Activated T-cell treated with anti-CD3 and anti-CD28 coated beads, Interleukin-2, amount 50 U/mL, for 24 hours (primary cell): ENCODE results near the gene LMAN2.
"Not testable (repeated sequence)": the region's sequence is repeated elsewhere in the genome, so short reads cannot be mapped to it uniquely, and the experiment has no call there.

Experiments used
- DNase-seq: peaks from one replicate; pipeline ENCODE4 v3.0.0-alpha.2; 2020
- H3K27ac Mint-ChIP-seq: 2 replicates; pipeline ENCODE4 v1.8.0; 2020; ENCODE audit warnings: mild to moderate bottlenecking, mixed read lengths
- H3K27me3 Mint-ChIP-seq: 2 replicates; pipeline ENCODE4 v1.8.0; 2020; ENCODE audit warnings: mixed read lengths
- H3K36me3 Mint-ChIP-seq: 2 replicates; pipeline ENCODE4 v1.8.0; 2020; ENCODE audit warnings: low read depth, mixed read lengths
- H3K4me1 Mint-ChIP-seq: 2 replicates; pipeline ENCODE4 v1.8.0; 2020; ENCODE audit warnings: low read depth, mixed read lengths
- H3K4me3 Mint-ChIP-seq: 2 replicates; pipeline ENCODE4 v1.8.0; 2020; ENCODE audit warnings: mild to moderate bottlenecking, moderate library complexity, mixed read lengths
- H3K9me3 Mint-ChIP-seq: 2 replicates; pipeline ENCODE4 v1.8.0; 2020; ENCODE audit warnings: mixed read lengths

LMAN2 gene

DNA sequence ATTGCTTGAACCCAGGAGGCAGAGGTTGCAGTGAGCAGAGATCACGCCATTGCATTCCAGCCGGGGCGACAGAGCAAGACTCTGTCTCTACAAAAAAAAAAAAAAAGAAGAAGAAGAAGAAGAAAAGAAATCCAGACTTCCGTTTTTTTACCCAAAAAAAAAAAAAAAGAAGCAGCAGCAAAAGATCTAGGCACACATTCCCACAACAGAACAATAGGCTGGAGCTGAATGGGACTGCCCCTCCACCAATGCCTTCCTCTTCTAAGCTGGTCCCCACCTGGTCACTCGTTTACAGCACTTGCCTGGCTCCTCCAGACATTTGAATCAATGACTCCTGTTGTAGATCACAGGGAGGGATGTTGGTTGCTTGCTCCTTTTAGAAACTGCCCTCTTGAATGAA, 1.6 kb upstream of the LMAN2 start:
- H3K4me3 Mint-ChIP-seq, result no peak overlapping the region
- H3K36me3 Mint-ChIP-seq, result peaks cover 31% of the 10 kb centered on the region
- H3K4me1 Mint-ChIP-seq, result peaks cover 58% of the 10 kb centered on the region
- no peak overlapping the region for H3K27ac Mint-ChIP-seq
- no peaks in the 10 kb centered on the region for H3K27me3 Mint-ChIP-seq
- DNase-seq, result no peak
- H3K9me3 Mint-ChIP-seq, result peaks cover 8% of the 10 kb centered on the region

DNA sequence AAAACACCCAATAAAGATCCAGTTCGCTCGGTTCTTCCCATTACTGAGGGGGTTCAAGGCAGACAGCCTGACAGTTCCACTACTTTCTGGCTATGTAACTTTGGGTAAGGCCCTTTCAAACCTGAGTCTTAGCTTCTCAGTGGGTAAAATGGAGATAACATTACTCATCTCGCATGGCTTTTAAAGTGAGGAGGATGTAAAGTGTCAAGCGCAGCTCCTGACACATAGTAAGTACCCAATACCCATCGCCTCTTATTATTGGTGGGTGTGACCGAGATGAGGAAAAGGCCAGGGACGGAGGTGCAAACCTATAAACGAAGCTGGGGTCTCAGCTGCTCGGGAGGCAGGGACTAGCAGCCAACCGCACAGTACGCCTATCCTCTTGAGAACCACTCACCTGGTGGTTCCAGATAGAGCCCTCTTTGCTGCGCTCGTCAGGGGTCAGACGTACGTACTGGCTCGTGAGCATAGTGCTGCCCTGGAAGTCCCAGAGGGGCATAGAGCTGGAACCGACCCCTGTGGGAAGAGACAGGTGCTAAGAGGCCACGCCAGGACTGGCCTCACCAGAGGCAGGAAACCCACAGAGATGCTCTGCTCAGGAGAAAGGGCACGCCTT, 584 bp downstream of the LMAN2 start:
- H3K9me3 Mint-ChIP-seq, result peaks cover 8% of the 10 kb centered on the region
- H3K27ac Mint-ChIP-seq, result peak overlapping the region; percentile 100
- peaks cover 60% of the 10 kb centered on the region for H3K4me1 Mint-ChIP-seq
- H3K36me3 Mint-ChIP-seq, result peaks cover 51% of the 10 kb centered on the region
- H3K27me3 Mint-ChIP-seq, result no peaks in the 10 kb centered on the region
- peak overlapping the region; percentile 99 for H3K4me3 Mint-ChIP-seq
- DNase-seq, result no peak

DNA sequence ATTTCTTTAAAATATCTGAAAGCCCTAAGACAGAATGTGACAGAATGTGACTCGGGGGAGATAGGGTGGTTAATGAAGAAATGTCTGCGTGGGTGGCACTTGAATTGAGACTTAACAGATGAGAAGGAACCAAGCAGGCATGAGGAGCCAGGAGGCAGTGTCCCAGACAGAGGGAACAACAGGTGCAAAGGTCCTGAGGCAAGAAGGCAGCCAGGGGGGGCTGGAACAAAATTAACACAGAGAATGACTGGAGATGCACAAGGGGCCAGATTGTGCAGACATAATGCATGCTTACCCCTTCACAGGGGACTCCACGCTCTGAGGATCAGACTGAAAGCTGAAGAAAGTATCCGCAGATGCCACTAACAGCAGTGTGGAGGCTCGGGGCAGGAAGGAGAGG, 1.7 kb downstream of the LMAN2 start:
- Mint-ChIP-seq H3K9me3 (no peaks in the 10 kb centered on the region), H3K4me1 (peaks cover 53% of the 10 kb centered on the region)

GRCh38 chr5:177349362-177349647, 2.2 kb downstream of the LMAN2 start:
- Mint-ChIP-seq H3K27me3 (no peaks in the 10 kb centered on the region), H3K27ac (peak overlapping the region; percentile 100), H3K4me1 (peaks cover 48% of the 10 kb centered on the region), H3K4me3 (peak overlapping the region; percentile 99), H3K9me3 (no peaks in the 10 kb centered on the region), H3K36me3 (peaks cover 58% of the 10 kb centered on the region)
- no peak for DNase-seq

More for the DNA sequence above, 1.7 kb downstream of the LMAN2 start:
- no peak for DNase-seq
- peak overlapping the region; percentile 99 for H3K4me3 Mint-ChIP-seq
- H3K27ac Mint-ChIP-seq, result peak overlapping the region; percentile 100
- H3K27me3 Mint-ChIP-seq, result no peaks in the 10 kb centered on the region
- peaks cover 56% of the 10 kb centered on the region for H3K36me3 Mint-ChIP-seq

DNA sequence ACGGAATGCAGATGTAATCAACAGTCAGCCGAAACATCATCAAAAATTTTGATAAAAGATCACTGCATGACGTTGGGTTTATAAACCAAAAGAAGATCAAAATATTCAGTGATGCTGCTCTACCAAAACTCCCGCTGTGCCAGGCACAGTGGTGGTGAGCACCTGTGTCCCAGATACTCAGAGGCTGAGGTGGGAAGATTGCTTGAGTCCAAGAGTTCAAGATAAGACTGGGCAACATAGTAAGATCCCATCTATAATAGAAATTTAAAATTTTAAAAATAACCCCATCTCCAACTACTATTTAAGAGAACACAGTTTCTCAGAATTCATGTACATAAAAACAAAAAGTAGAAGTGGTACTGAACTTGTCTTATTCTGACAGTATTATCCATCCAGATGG, 3.8 kb downstream of the LMAN2 start:
- Mint-ChIP-seq H3K4me1 (peaks cover 53% of the 10 kb centered on the region), H3K27me3 (no peaks in the 10 kb centered on the region), H3K9me3 (no peaks in the 10 kb centered on the region), H3K36me3 (peaks cover 65% of the 10 kb centered on the region), H3K4me3 (peak overlapping the region; percentile 15), H3K27ac (peak overlapping the region; percentile 73)
- DNase-seq, result no peak

- peak overlapping the region; percentile 73 for H3K27ac Mint-ChIP-seq
- H3K27me3 Mint-ChIP-seq, result no peaks in the 10 kb centered on the region
- H3K4me3 Mint-ChIP-seq, result no peak overlapping the region
- DNase-seq, result no peak
- H3K9me3 Mint-ChIP-seq, result no peaks in the 10 kb centered on the region
- H3K4me1 Mint-ChIP-seq, result peaks cover 49% of the 10 kb centered on the region
- H3K36me3 Mint-ChIP-seq, result peaks cover 71% of the 10 kb centered on the region
These were observed 4.6 kb downstream of the LMAN2 start for GRCh38 chr5:177346820-177347219.

GRCh38 chr5:177344891-177345290, 6.6 kb downstream of the LMAN2 start:
- Mint-ChIP-seq H3K27me3 (no peaks in the 10 kb centered on the region), H3K36me3 (peaks cover 69% of the 10 kb centered on the region), H3K4me3 (no peak overlapping the region), H3K9me3 (no peaks in the 10 kb centered on the region), H3K27ac (no peak overlapping the region), H3K4me1 (peaks cover 43% of the 10 kb centered on the region)
- no peak for DNase-seq

GRCh38 chr5:177343777-177344176, 7.7 kb downstream of the LMAN2 start:
- Mint-ChIP-seq H3K36me3 (peaks cover 70% of the 10 kb centered on the region), H3K27ac (peak overlapping the region; percentile 39), H3K27me3 (no peaks in the 10 kb centered on the region), H3K9me3 (no peaks in the 10 kb centered on the region), H3K4me3 (no peak overlapping the region), H3K4me1 (peaks cover 38% of the 10 kb centered on the region)
- no peak for DNase-seq

DNA sequence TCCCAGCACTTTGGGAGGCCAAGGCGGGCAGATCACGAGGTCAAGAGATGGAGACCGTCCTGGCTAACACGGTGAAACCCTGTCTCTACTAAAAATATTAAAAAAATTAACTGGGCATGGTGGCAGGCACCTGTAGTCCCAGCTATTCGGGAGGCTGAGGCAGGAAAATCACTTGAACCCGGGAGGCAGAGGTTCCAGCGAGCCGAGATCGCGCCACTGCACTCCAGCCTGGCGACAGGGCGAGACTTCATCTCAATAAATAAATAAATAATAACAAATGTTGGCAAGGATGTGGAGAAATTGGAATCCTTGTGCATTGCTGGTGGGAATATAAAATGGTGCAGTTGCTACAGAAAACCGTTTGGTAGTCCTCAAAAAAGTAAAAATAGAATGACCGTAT, 8.5 kb downstream of the LMAN2 start:
- H3K4me3 Mint-ChIP-seq, result not testable (repeated sequence)

DNA sequence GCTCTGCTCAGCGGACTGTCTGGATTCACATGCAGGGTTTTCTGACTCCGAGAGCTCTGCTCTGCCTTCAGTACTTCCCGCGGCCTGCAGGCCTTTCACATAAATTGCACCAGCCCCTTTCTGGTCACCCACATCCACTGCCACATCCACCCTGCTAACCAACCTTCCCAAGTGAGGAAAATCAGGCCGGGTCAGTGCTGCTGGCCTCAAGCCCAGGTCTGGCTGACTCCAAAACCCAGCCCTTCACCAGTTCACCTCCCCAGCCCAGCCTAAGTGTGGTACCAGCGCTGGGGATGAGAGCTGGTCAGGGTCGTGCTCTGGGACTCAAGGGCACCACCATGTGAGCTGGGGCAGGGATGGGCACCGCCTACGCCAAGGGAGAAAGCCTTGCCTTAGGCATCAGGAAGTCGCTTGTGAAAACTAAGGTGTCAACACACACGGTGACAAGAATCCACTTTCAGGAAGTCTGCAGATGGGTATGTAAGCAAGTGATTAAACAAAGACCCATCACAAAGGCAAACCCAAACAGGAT, 12.3 kb downstream of the LMAN2 start:
- Mint-ChIP-seq H3K4me3 (no peak overlapping the region), H3K27me3 (no peaks in the 10 kb centered on the region), H3K9me3 (no peaks in the 10 kb centered on the region), H3K36me3 (peaks cover 81% of the 10 kb centered on the region), H3K27ac (no peak overlapping the region), H3K4me1 (peaks cover 16% of the 10 kb centered on the region)
- no peak for DNase-seq

More for the DNA sequence above, 8.5 kb downstream of the LMAN2 start:
- not testable (repeated sequence) for H3K9me3 Mint-ChIP-seq, H3K27me3 Mint-ChIP-seq, DNase-seq, H3K27ac Mint-ChIP-seq
- peaks cover 38% of the 10 kb centered on the region for H3K4me1 Mint-ChIP-seq
- H3K36me3 Mint-ChIP-seq, result peaks cover 74% of the 10 kb centered on the region

DNA sequence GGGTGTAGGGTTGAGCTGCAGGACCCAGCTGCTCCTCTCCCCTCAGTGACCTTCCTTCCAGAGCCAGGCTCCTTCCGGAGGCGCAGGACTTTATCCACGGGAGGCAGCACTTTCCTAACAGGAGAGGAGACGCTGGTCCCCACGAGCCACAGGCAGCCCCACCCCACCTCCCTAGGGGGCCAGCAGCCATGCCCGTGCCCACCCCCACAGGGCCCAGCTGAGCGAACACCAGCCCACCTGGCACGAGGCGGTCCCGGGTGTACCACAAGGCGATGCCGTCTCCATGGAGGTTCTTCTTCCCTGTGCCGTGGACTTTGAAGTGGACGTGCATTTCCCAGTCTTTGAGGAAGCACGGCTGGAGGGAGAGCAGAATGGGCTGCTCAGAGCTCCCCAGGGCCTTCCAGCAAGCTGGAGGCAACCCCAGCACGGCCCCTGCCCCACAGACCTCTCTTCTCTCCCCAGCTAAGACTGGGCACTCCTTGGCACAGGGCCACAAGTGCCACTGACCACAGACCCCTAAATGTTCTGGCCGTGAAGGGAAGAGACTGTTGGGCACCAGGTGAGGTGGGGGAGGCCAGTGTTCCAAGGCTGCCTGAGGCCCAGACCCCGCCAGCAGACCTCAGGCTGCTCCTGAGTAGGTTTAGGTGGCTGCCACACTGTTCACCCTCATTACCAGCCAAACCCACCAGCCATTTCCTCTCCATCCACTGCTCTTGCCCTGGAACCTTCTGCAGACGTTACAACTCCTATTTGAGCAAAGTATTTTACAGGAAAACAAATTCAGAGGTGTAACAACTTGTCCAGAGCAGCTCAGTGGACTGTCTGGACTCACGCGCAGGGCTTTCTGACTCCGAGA, 13.0 kb downstream of the LMAN2 start:
- Mint-ChIP-seq H3K27ac (no peak overlapping the region), H3K36me3 (peaks cover 85% of the 10 kb centered on the region), H3K27me3 (no peaks in the 10 kb centered on the region), H3K4me3 (no peak overlapping the region), H3K9me3 (no peaks in the 10 kb centered on the region), H3K4me1 (peaks cover 13% of the 10 kb centered on the region)
- DNase-seq, result no peak

- H3K27ac Mint-ChIP-seq, result peak overlapping the region; percentile 35
- peaks cover 89% of the 10 kb centered on the region for H3K36me3 Mint-ChIP-seq
- H3K4me3 Mint-ChIP-seq, result no peak overlapping the region
- H3K9me3 Mint-ChIP-seq, result no peaks in the 10 kb centered on the region
- DNase-seq, result no peak
- peaks cover 11% of the 10 kb centered on the region for H3K4me1 Mint-ChIP-seq
- no peaks in the 10 kb centered on the region for H3K27me3 Mint-ChIP-seq
These were observed 14.6 kb downstream of the LMAN2 start for GRCh38 chr5:177336603-177337494.

DNA sequence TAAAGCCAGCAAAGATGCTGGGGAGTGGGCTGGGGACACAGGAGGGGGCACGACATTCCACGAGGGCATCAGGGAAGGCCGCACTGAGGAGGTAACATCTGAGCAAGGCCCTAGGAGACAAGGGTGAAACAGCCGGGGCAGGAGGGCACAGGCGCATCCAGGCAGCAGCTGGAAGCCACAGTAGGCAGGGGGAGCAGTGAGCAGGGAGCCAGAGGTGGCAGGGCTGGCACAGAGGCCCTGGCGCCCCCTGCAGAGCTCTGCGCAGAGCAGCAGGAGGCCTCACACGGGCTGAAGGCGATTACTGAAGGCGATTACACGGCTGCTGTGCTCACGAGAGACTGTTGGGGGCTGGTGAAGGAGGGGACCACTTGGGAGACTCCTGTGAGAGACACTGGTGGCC, 15.4 kb downstream of the LMAN2 start:
- H3K27me3 Mint-ChIP-seq, result no peaks in the 10 kb centered on the region
- H3K4me1 Mint-ChIP-seq, result peaks cover 11% of the 10 kb centered on the region
- no peaks in the 10 kb centered on the region for H3K9me3 Mint-ChIP-seq
- no peak overlapping the region for H3K4me3 Mint-ChIP-seq
- peaks cover 89% of the 10 kb centered on the region for H3K36me3 Mint-ChIP-seq
- no peak for DNase-seq
- peak overlapping the region; percentile 35 for H3K27ac Mint-ChIP-seq

DNA sequence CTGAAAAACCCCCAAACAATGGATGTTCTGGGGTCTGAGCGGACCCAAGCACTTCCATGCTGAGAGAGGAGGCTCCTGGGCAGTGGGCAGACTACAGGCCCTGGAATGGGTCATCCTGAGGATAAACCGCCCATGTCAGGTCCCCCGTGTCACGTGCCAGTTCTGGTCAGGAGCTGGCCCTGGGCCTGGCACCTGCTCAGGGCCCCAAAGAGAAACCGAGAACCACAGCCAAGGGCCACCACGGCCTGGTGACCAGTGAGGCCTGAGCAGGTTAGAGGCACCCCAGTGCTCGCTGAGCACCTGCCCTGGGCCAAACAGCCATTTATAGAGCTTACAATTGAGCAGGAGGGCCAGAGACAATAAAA, 15.8 kb downstream of the LMAN2 start:
- Mint-ChIP-seq H3K9me3 (no peaks in the 10 kb centered on the region), H3K4me1 (peaks cover 11% of the 10 kb centered on the region), H3K4me3 (no peak overlapping the region), H3K27me3 (no peaks in the 10 kb centered on the region), H3K27ac (no peak overlapping the region), H3K36me3 (peaks cover 93% of the 10 kb centered on the region)
- DNase-seq, result no peak
